GM23338 (cell line): ENCODE data around the gene SLC44A4. TPM values are rescaled to one million over a fixed set of nuclear protein-coding genes. Genes with fewer than 3 reads are reported as not detected.

ENCODE experiments used
- ATAC-seq: fragments of 200-7000 bp; cut with Tn5 transposase; 3 replicates; pipeline ENCODE4 v1.9.1; 2020
- DNase-seq: peaks from one replicate; pipeline ENCODE4 v3.0.0-alpha.2; 2015; ENCODE audit warnings: low spot score
- H2AFZ ChIP-seq: fragments of 200-600 bp; sonication (generic); 2 replicates; pipeline ENCODE4 v1.8.0; 2016; ENCODE audit warnings: antibody characterized with exemption, mild to moderate bottlenecking, moderate library complexity
- H3F3A ChIP-seq: fragments of 200-600 bp; sonication (generic); replicated peaks from 2 replicates; pipeline ENCODE4 v1.8.0; 2017; ENCODE audit warnings: antibody characterized with exemption, mixed run types, low read depth
- H3K27ac ChIP-seq: fragments of 200-600 bp; sonication (generic); 2 replicates; pipeline ENCODE4 v1.6.1; 2016; ENCODE audit warnings: low read depth
- H3K27me3 ChIP-seq: fragments of 200-600 bp; sonication (generic); 2 replicates; pipeline ENCODE4 v1.8.0; 2016; ENCODE audit warnings: mild to moderate bottlenecking, mixed run types, moderate library complexity; ENCODE audit not compliant: insufficient read depth
- H3K36me3 ChIP-seq: fragments of 200-600 bp; sonication (generic); 2 replicates; pipeline ENCODE4 v1.8.0; 2016; ENCODE audit warnings: mild to moderate bottlenecking; ENCODE audit not compliant: insufficient read depth
- H3K4me1 ChIP-seq: fragments of 200-600 bp; sonication (generic); 2 replicates; pipeline ENCODE4 v1.8.0; 2016; ENCODE audit warnings: mild to moderate bottlenecking, moderate library complexity; ENCODE audit not compliant: insufficient read depth
- H3K4me2 ChIP-seq: fragments of 200-600 bp; sonication (generic); 2 replicates; pipeline ENCODE4 v1.7.1; 2017; ENCODE audit warnings: mixed run types
- H3K4me3 ChIP-seq: fragments of 200-600 bp; sonication (generic); 2 replicates; pipeline ENCODE4 v1.6.1; 2016; ENCODE audit warnings: mixed run types
- H3K79me2 ChIP-seq: fragments of 200-600 bp; sonication (generic); replicated peaks from 2 replicates; pipeline ENCODE4 v1.8.0; 2017; ENCODE audit warnings: mild to moderate bottlenecking; ENCODE audit not compliant: insufficient read depth
- H3K9me2 ChIP-seq: fragments of 200-600 bp; sonication (generic); 2 replicates; pipeline ENCODE4 v1.8.0; 2017; ENCODE audit not compliant: insufficient read depth
- H4K20me1 ChIP-seq: fragments of 200-600 bp; sonication (generic); replicated peaks from 2 replicates; pipeline ENCODE4 v1.8.0; 2017; ENCODE audit warnings: mild to moderate bottlenecking; ENCODE audit not compliant: insufficient read depth
- H3K27ac Mint-ChIP-seq: 2 replicates; pipeline ENCODE4 v1.8.0; 2020; ENCODE audit warnings: inconsistent platforms, mild to moderate bottlenecking, moderate library complexity, mixed read lengths
- H3K27me3 Mint-ChIP-seq: 3 replicates; pipeline ENCODE4 v1.8.0; 2022; ENCODE audit warnings: low read depth, mild to moderate bottlenecking, moderate library complexity, mixed read lengths, inconsistent platforms; ENCODE audit not compliant: insufficient read depth, poor library complexity
- H3K36me3 Mint-ChIP-seq: 3 replicates; pipeline ENCODE4 v1.8.0; 2021; ENCODE audit warnings: low read depth, mild to moderate bottlenecking, inconsistent platforms, moderate library complexity, mixed read lengths
- H3K4me1 Mint-ChIP-seq: 3 replicates; pipeline ENCODE4 v1.8.0; 2020; ENCODE audit warnings: mild to moderate bottlenecking, inconsistent platforms, mixed read lengths
- H3K4me3 Mint-ChIP-seq: 3 replicates; pipeline ENCODE4 v1.8.0; 2021; ENCODE audit warnings: moderate library complexity, mild to moderate bottlenecking, inconsistent platforms, mixed read lengths
- H3K9me3 Mint-ChIP-seq: 3 replicates; pipeline ENCODE4 v1.8.0; 2020; ENCODE audit warnings: moderate library complexity, mild to moderate bottlenecking, inconsistent platforms, mixed read lengths
- CREB1 ChIP-seq: fragments of 250-450 bp; sonication (Bioruptor Pico); IDR thresholded peaks from 2 replicates; pipeline ENCODE4 v1.5.0; 2020; ENCODE audit warnings: low read depth, mild to moderate bottlenecking, moderate library complexity
- EZH2phosphoT487 ChIP-seq: fragments of 200-600 bp; sonication (generic); IDR thresholded peaks from one replicate; pipeline ENCODE4 v1.8.1; 2018; ENCODE audit warnings: antibody characterized with exemption; ENCODE audit not compliant: unreplicated experiment
- JUNB ChIP-seq: IDR thresholded peaks from one replicate; pipeline ENCODE4 v1.6.1; 2016; ENCODE audit warnings: antibody characterized with exemption; ENCODE audit not compliant: unreplicated experiment
- NANOG ChIP-seq: IDR thresholded peaks from 2 replicates; pipeline ENCODE4 v1.6.1; 2016; ENCODE audit warnings: antibody characterized with exemption, borderline replicate concordance
- POLR2AphosphoS5 ChIP-seq: IDR thresholded peaks from 2 replicates; pipeline ENCODE4 v1.6.1; 2016; ENCODE audit warnings: antibody characterized with exemption, low read depth
- ZNF114 ChIP-seq: fragments of 250-450 bp; sonication (Bioruptor Pico); IDR thresholded peaks from 2 replicates; pipeline ENCODE4 v1.5.0; 2020; ENCODE audit warnings: mild to moderate bottlenecking, moderate library complexity
- ZNF331 ChIP-seq: fragments of 250-450 bp; sonication (Bioruptor Pico); IDR thresholded peaks from 2 replicates; pipeline ENCODE4 v1.5.0; 2020; ENCODE audit warnings: low read depth, mild to moderate bottlenecking, moderate library complexity
- polyA plus RNA-seq: library from polyadenylated mRNA; unstranded; fragments of >200 nt; fragmentation: Nextera tagmentation; extraction: Ambion mirVana; gene quantifications from 2 replicates; pipeline ENCODE4 v1.2.1, GENCODE V29; 2016
- total RNA-seq: library from RNA; depleted of rRNA; stranded (reverse); fragments of >200 nt; shearing (Covaris generic); gene quantifications from 2 replicates; pipeline ENCODE4 v1.2.3, GENCODE V29; 2014
- TF ChIP-seq, protein P1 (sequence below), 2 experiments: fragments of 200-600 bp in 1 of 2; sonication (generic) in 1 of 2; conservative IDR thresholded peaks; 2 replicates each; pipeline versions ENCODE4 v1.5.1 to v1.6.1; 2016 to 2017; ENCODE audit warnings: antibody characterized with exemption in 2 of 2, low read depth in 2 of 2, mild to moderate bottlenecking in 2 of 2, moderate library complexity in 1 of 2
- TF ChIP-seq, protein P2 (sequence below): IDR thresholded peaks from one replicate; pipeline ENCODE4 v1.6.1; 2018; ENCODE audit warnings: antibody characterized with exemption; ENCODE audit not compliant: unreplicated experiment

SLC44A4 gene
- total and polyA plus RNA-seq, 2 experiments from 2014 or later, result 1.1 to 3.7 TPM

DNA sequence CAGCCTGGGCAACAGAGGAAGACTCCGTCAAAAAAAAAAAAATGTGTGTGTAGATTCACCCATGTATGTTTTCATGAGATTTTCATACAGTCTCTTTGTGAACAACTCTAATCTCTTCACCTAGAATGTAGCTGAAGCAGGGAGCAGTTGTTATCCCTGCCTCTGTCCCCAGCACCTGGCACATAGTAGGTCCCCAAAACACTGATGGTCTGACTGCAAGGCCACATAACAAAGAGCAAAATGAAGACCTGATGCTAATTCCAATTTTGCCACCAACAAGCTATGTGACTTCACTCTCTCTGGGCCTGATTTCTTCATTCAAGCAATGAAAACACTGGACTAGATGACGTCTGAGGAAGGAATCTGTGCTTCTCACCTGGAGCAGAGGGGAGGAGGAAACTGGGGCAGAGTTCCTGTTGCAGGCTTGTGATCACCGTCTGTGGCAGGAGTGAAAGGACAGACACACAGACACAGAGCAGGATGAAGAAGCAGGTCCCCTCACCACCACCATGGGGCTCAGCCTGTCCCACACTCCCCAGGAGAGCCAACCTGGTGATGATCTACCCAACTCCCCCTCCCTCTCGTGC lies 4.6 kb downstream of the SLC44A4 start:
- Mint-ChIP-seq H3K4me3 (no peak overlapping the region), H3K27me3 (peaks cover 8% of the 10 kb centered on the region), H3K4me1 (peaks cover 11% of the 10 kb centered on the region), H3K27ac (no peak overlapping the region), H3K36me3 (no peaks in the 10 kb centered on the region), H3K9me3 (no peaks in the 10 kb centered on the region)
- ATAC-seq (no peak), DNase-seq (no peak)
- Histone ChIP-seq H3K27me3 (no peaks in the 10 kb centered on the region), H3K4me2 (no peak overlapping the region), H3F3A (peaks cover 2% of the 10 kb centered on the region; the same call in 1 of the 2 replicates), H3K4me1 (peaks cover 9% of the 10 kb centered on the region; the same call in 1 of the 2 replicates), H3K79me2 (no peaks in the 10 kb centered on the region), H3K4me3 (no peak overlapping the region), H4K20me1 (peaks cover under 1% of the 10 kb centered on the region; the same call in 1 of the 2 replicates), H3K27ac (no peak overlapping the region), H2AFZ (no peak overlapping the region), H3K9me2 (no peaks in the 10 kb centered on the region), H3K36me3 (no peaks in the 10 kb centered on the region)
- TF ChIP-seq POLR2AphosphoS5, result no peak
- TF ChIP-seq ZNF331 (CRISPR knock-in tag), result no peak
- no peak for TF ChIP-seq ZNF114 (CRISPR knock-in tag)
- TF ChIP-seq, protein P1, sequence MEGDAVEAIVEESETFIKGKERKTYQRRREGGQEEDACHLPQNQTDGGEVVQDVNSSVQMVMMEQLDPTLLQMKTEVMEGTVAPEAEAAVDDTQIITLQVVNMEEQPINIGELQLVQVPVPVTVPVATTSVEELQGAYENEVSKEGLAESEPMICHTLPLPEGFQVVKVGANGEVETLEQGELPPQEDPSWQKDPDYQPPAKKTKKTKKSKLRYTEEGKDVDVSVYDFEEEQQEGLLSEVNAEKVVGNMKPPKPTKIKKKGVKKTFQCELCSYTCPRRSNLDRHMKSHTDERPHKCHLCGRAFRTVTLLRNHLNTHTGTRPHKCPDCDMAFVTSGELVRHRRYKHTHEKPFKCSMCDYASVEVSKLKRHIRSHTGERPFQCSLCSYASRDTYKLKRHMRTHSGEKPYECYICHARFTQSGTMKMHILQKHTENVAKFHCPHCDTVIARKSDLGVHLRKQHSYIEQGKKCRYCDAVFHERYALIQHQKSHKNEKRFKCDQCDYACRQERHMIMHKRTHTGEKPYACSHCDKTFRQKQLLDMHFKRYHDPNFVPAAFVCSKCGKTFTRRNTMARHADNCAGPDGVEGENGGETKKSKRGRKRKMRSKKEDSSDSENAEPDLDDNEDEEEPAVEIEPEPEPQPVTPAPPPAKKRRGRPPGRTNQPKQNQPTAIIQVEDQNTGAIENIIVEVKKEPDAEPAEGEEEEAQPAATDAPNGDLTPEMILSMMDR (conservative IDR thresholded peaks at IDR 0.05; ENCODE audit: low read depth in 2 of 2), result no peak
- TF ChIP-seq EZH2phosphoT487, result no peak
- TF ChIP-seq CREB1, result no peak
- TF ChIP-seq, protein P2, sequence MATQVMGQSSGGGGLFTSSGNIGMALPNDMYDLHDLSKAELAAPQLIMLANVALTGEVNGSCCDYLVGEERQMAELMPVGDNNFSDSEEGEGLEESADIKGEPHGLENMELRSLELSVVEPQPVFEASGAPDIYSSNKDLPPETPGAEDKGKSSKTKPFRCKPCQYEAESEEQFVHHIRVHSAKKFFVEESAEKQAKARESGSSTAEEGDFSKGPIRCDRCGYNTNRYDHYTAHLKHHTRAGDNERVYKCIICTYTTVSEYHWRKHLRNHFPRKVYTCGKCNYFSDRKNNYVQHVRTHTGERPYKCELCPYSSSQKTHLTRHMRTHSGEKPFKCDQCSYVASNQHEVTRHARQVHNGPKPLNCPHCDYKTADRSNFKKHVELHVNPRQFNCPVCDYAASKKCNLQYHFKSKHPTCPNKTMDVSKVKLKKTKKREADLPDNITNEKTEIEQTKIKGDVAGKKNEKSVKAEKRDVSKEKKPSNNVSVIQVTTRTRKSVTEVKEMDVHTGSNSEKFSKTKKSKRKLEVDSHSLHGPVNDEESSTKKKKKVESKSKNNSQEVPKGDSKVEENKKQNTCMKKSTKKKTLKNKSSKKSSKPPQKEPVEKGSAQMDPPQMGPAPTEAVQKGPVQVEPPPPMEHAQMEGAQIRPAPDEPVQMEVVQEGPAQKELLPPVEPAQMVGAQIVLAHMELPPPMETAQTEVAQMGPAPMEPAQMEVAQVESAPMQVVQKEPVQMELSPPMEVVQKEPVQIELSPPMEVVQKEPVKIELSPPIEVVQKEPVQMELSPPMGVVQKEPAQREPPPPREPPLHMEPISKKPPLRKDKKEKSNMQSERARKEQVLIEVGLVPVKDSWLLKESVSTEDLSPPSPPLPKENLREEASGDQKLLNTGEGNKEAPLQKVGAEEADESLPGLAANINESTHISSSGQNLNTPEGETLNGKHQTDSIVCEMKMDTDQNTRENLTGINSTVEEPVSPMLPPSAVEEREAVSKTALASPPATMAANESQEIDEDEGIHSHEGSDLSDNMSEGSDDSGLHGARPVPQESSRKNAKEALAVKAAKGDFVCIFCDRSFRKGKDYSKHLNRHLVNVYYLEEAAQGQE, result no peak

DNA sequence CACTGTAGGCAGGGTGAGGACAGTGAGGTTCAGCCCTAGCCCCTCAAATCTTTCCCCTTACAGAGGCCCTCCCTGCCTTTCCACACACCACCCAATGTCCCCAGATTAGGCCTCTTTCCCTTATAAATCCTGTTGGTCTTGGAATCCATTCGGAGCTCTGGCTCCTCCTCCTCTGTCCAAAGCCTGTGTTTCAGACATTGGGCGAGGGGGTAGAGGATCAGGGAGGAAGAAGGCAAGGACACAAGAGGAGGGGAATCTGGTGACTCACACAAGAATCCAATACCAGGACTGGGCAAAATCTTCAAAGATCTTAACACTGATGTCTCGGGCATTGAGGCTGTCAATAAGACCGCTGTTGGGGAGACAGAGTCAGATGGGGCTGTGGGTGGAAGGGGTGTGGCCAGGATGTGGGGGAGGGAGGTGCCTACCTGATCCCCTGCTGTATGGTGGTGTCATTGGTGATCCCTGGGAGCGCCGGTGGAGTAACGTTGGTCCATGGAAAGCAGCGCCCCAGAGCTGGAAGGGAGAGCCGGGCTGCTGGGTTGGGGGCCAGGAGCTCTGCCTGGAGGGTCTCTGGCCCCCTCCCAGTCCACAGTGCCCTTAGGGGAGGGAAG lies 7.6 kb downstream of the SLC44A4 start:
- H3K36me3 ChIP-seq, result no peaks in the 10 kb centered on the region
- H3K4me1 ChIP-seq, result peaks cover 6% of the 10 kb centered on the region; the same call in 1 of the 2 replicates
- peaks cover 8% of the 10 kb centered on the region for H3K4me1 Mint-ChIP-seq
- no peaks in the 10 kb centered on the region for H3K9me2 ChIP-seq
- peak overlapping the region; percentile 74; the same call in 1 of the 2 replicates for H2AFZ ChIP-seq
- peak overlapping the region; percentile 55 for H3K4me2 ChIP-seq
- peak overlapping the region; percentile 21; the same call in 1 of the 2 replicates for H3K27ac Mint-ChIP-seq
- ATAC-seq (peak; percentile 53), DNase-seq (peak; percentile 18)
- peaks cover 6% of the 10 kb centered on the region for H3K27me3 Mint-ChIP-seq
- no peak overlapping the region for H3K4me3 Mint-ChIP-seq
- no peak overlapping the region for H3K4me3 ChIP-seq
- no peaks in the 10 kb centered on the region for H3K36me3 Mint-ChIP-seq
- H3K27ac ChIP-seq, result no peak overlapping the region
- no peaks in the 10 kb centered on the region for H3F3A ChIP-seq
- no peaks in the 10 kb centered on the region for H3K79me2 ChIP-seq
- no peaks in the 10 kb centered on the region for H3K9me3 Mint-ChIP-seq
- no peaks in the 10 kb centered on the region for H4K20me1 ChIP-seq
- H3K27me3 ChIP-seq, result no peaks in the 10 kb centered on the region
- TF ChIP-seq, protein P2, result no peak
- TF ChIP-seq ZNF331 (CRISPR knock-in tag) (no peak), JUNB (no peak), POLR2AphosphoS5 (no peak), EZH2phosphoT487 (no peak), NANOG (no peak)
